Pancreas (tissue), 10 donors: Measurements from ENCODE around the gene NKX2-4. TPM values are rescaled to one million over a fixed set of nuclear protein-coding genes. Genes with fewer than 3 reads are reported as not detected.

Experiments used
- ATAC-seq, 4 donors: fragments of 200-7000 bp; cut with Tn5 transposase; one replicate each; pipeline versions ENCODE4 v1.8.0 to v1.9.1; 2020; ENCODE audit warnings: mild to moderate bottlenecking in 4 of 4, moderate library complexity in 4 of 4
- DNase-seq, 6 donors: peaks; one replicate each; pipeline ENCODE4 v3.0.0-alpha.2; 2020
- FAIRE-seq: peaks from 2 replicates; lab custom pipeline; 2012; peaks lifted over from hg19 to GRCh38; lab: Jason Lieb, UNC
- H3K27ac ChIP-seq, 4 donors: fragments of 200-600 bp; sonication (generic); 1 replicate in 3 of 4; 2 replicates in 1 of 4; pipeline versions ENCODE4 v1.5.0 to v1.8.0; 2020
- H3K27me3 ChIP-seq, 4 donors: fragments of 200-600 bp; one replicate each; pipeline ENCODE4 v1.8.0; 2021
- H3K36me3 ChIP-seq, 3 donors: fragments of 200-600 bp; sonication (generic) in 1 of 3; one replicate each; pipeline versions ENCODE4 v1.5.0 to v1.8.0; 2020 to 2021
- H3K4me1 ChIP-seq, 3 donors: fragments of 200-600 bp; one replicate each; pipeline ENCODE4 v1.8.0; 2021
- H3K4me3 ChIP-seq, 4 donors: fragments of 200-600 bp; sonication (generic) in 2 of 4; one replicate each; pipeline versions ENCODE4 v1.5.0 to v1.8.0; 2020 to 2021
- H3K9me3 ChIP-seq, 4 donors: fragments of 200-600 bp; one replicate each; pipeline ENCODE4 v1.8.0; 2021
- CTCF ChIP-seq, 4 donors: fragments of 200-600 bp; sonication (generic) in 3 of 4; IDR thresholded peaks; one replicate each; pipeline versions ENCODE4 v1.5.0 to v1.8.0; 2021; ENCODE audit warnings: antibody characterized with exemption in 4 of 4
- WGBS, 2 donors: extraction: QIAGEN DNeasy Blood & Tissue Kit; methylation state at CpG; one replicate each; pipeline ENCODE4 v1.1.7; 2013; 5-methylcytosine and 5-hydroxymethylcytosine counted together
- intact Hi-C, 3 donors: fragments of 100-400 bp; cut with DNase I; formaldehyde crosslinking; loops; one replicate each; pipeline versions ENCODE4 v1.11.1 to v1.14.2; 2022
- polyA plus RNA-seq, 2 donors: library from polyadenylated mRNA; stranded (reverse); fragments of 200-250 nt; gene quantifications; one replicate each; pipeline ENCODE4 v1.2.3, GENCODE V29; 2013
- total RNA-seq, 6 donors: library from RNA; stranded (reverse); fragmentation: NEBNext Ultra II Directional in 4 of 6; extraction: Animal tissue kit (Norgen Biotek cat#: 25700) in 4 of 6; gene quantifications; one replicate each; pipeline versions ENCODE4 v1.2.1 to v1.2.4, GENCODE V29; 2021 to 2023
- donor health status: healthy with polysubstance abuse.
- donor health status: DM: no; HTN: no; CAD: no; lungs with moderate emphysema.
- donor health status: DM: no; HTN: no; CAD: no.
- donor health status: control.
- donor health status: control.
- donor health status: Bipolar disorder and iron deficiency.
- donor health status: DM: yes; HTN: yes; CAD: no.
- donor health status: DM: no; HTN: no; CAD: no.
- donor health status: DM: no; HTN: no; CAD: no.
- donor health status: DM: yes; HTN: yes; CAD: no.

The NKX2-4 gene
- total and polyA plus RNA-seq, 8 donors: not detected

DNA sequence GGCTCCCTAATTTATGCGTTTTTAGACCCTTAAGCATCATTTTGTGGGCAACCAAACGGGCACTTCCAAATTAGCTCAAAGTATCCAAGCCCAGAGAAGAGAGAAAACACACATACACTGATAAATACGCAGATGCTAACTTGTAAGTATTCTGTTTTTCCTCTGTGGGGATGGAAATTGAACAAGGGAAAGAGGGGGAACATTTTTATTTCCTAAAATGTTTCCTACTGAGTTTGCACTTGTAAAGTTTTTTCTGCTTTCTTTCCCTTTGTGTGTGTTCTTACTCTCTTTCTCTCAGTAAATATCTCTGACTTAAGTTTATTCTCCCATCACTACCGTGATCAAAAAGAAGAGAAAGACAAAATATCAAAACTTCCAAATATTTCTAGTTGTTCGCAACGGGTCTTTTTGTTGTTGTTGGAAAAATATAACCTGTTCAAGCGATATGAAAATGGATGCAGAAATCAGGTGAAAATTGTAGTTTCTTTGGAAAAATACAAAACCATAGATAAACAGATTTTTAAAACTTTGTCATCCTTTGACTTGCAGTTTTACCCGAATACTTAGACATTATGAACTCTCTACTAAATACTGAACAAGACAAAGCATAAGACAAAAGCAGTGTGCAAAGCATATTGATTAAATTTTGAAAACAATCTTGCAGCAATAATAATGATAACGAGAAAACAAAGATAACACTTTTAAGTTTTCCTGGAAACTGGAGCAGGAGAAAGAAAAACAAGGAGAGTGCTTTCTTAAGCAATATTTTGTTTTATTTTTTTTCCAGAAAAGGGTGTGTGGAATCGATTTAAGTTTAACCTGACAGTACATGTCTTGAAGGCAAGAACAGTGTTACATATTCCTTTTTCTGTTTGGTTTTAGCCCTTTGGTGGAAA, 1.0 kb upstream of the NKX2-4 start:
- WGBS, 2 donors: 20 to 27% methylated on average over 10 of the region's 10 CpGs
- no peak for TF ChIP-seq CTCF (IDR thresholded peaks at IDR 0.05)
- Histone ChIP-seq H3K4me1 (peaks cover 0 to 3% (median 0%) of the 10 kb centered on the region in 3 donors), H3K9me3 (no peaks in the 10 kb centered on the region), H3K4me3 (no peak overlapping the region), H3K27me3 (peaks cover 8 to 84% (median 21%) of the 10 kb centered on the region in 4 donors), H3K36me3 (no peaks in the 10 kb centered on the region), H3K27ac (no peak overlapping the region)
- DNase-seq: no peak
- ATAC-seq: no peak
- no peak for FAIRE-seq
- intact Hi-C loops: no loop called here

DNA sequence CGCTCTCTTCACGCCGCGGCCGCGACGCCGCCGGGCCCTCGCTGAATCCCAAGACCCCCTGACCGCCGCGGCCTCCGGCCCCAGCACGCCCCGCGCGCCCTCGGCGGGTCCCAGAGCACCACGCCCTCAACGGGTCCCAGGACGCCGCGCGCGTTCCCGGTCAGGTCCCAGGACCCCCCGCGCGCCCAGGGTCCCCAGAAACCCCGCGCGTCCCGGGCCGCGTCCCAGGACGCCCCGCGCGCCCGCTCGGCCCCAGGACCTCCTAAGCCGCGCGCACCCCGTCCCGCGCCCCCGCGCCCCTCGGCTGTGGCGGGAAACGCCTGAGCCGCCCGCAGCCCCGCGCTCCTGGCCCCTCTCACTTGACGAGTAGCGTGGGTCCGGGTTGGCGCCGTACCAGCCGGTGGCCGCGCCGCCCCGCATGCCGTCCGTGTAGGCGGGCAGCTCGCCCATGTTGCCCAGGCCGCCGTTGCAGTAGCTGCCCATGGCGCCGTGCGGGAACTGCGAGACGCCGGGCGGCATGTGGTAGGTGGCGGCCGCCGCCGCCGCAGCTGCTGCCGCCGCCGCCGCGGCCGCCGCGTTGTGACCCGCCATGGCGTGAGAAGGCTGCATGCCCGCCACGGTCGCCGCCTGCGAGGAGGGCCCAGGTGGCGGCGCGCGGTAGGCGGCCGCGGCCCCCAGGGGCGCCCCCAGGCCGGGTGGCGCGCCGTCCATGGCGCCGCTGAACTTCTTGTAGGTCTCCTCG, 556 bp downstream of the NKX2-4 start:
- intact Hi-C loops: no loop called here
- ATAC-seq (peak in 1 of 4 donors; percentile 29), FAIRE-seq (no peak)

DNA sequence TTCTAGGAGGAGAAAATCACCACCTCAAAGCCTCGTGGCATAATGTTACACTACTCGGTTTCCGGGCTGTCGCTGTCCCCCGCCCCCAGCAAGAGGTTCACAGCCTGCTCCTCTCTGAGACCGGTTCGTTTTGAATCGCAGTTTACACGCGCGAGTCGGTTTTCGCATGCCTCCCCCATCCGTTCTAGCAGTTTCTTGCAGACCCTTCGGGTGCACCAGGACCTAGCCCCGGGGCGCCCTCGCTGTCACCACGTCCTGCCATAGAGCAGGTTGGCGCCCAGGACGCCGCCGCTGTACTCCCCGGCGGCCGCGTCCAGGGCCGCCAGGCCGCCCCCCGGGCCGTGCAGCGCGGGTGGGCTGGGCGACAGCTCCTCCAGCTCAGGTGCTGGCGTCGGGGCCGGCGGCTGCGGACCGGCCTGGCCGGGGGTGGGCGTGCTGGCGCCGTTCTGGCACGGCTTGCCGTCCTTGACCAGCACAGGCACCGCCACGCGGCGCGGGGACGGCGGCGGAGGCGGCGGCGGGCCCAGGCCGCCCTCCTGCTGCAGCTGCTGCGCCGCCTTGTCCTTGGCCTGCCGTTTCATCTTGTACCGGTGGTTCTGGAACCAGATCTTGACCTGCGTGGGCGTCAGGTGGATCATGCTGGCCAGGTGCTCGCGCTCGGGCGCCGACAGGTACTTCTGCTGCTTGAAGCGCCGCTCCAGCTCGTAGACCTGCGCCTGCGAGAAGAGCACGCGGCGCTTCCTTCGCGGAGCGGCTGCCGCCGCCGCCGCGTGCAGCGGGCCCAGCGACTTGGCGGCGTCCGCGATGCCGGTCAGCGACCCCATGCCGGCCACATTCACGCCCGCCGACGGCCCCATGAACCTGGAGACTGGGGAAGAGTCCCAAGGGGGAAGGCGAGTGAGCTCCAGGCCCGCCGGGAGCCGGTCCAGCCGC, 1.4 kb downstream of the NKX2-4 start:
- Histone ChIP-seq H3K9me3 (no peaks in the 10 kb centered on the region), H3K4me1 (peaks cover 0 to 3% (median 0%) of the 10 kb centered on the region in 3 donors), H3K27ac (no peak overlapping the region), H3K27me3 (peaks cover 10 to 65% (median 22%) of the 10 kb centered on the region in 4 donors), H3K36me3 (no peaks in the 10 kb centered on the region), H3K4me3 (peak overlapping the region in 1 of 4 donors; percentile 28)
- no peak for TF ChIP-seq CTCF (IDR thresholded peaks at IDR 0.05)
- no peak for FAIRE-seq
- DNase-seq: peak in 4 of 6 donors; percentile 13 to 68 (median 40)
- 8 to 9% methylated on average over 98 to 103 of the region's 103 CpGs for WGBS, 2 donors
- intact Hi-C loops: no loop called here
- ATAC-seq: peak in 3 of 4 donors; percentile 23 to 56 (median 42)

More for the DNA sequence above, 556 bp downstream of the NKX2-4 start:
- no peak overlapping the region for H3K27ac ChIP-seq
- H3K4me1 ChIP-seq: peaks cover 0 to 3% (median 0%) of the 10 kb centered on the region in 3 donors
- TF ChIP-seq CTCF (IDR thresholded peaks at IDR 0.05): no peak
- peaks cover 10 to 74% (median 22%) of the 10 kb centered on the region in 4 donors for H3K27me3 ChIP-seq
- H3K4me3 ChIP-seq: peak overlapping the region in 2 of 4 donors; percentile 5 to 28
- peak in 4 of 6 donors; percentile 15 to 71 (median 40) for DNase-seq
- H3K9me3 ChIP-seq: no peaks in the 10 kb centered on the region
- no peaks in the 10 kb centered on the region for H3K36me3 ChIP-seq
- 4 to 5% methylated on average over 35 to 116 of the region's 116 CpGs for WGBS, 2 donors

DNA sequence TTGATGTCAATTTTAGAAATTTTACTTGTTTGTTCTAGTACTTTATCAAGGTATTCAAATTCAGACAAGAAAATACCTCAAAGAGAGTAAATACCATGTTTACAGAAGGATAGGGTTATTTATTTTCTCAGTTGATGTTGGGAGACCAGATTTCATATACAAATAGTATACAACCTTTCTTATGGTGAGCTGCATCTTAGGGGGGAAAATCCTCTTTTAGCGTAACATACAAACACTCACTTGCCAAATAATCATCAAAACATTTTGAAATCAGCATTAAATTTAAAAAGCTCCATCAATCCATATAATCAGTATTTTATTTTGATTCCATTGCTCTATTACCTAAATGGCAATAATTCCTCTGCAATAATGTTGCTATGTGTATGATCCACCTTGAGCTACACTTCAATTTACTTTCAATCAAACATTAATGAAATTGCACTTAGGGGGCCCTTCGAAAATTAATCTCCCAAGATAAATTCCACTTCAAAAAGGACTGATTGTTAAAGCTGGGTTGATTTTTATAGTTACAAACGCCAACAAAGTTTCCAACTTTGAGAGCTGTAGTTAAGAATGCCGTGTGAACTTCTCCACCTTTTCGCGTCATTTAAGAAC, 2.2 kb downstream of the NKX2-4 start:
- peaks cover 10 to 60% (median 22%) of the 10 kb centered on the region in 4 donors for H3K27me3 ChIP-seq
- no peak for DNase-seq

More for the DNA sequence above, 2.2 kb downstream of the NKX2-4 start:
- FAIRE-seq (no peak), ATAC-seq (no peak)
- no peak for TF ChIP-seq CTCF (IDR thresholded peaks at IDR 0.05)
- WGBS, 2 donors: 31 to 37% methylated on average over 6 of the region's 6 CpGs
- Histone ChIP-seq H3K9me3 (no peaks in the 10 kb centered on the region), H3K36me3 (no peaks in the 10 kb centered on the region), H3K4me1 (peaks cover 0 to 3% (median 0%) of the 10 kb centered on the region in 3 donors), H3K27ac (no peak overlapping the region), H3K4me3 (no peak overlapping the region)
- intact Hi-C loops: no loop called here
